KMS-11 (cell line): ENCODE data around the gene PDZRN4.

ENCODE experiments used
- H2AFZ ChIP-seq: fragments of 200-600 bp; sonication (generic); 2 replicates; pipeline ENCODE4 v1.6.1; 2016; ENCODE audit warnings: antibody characterized with exemption, mixed run types, low read depth
- H3K27ac ChIP-seq: fragments of 200-600 bp; sonication (generic); 2 replicates; pipeline ENCODE4 v1.6.1; 2016; ENCODE audit warnings: mild to moderate bottlenecking, mixed run types
- H3K27me3 ChIP-seq: fragments of 200-600 bp; sonication (generic); 2 replicates; pipeline ENCODE4 v1.6.1; 2017; ENCODE audit warnings: mild to moderate bottlenecking, low read depth, mixed run types, moderate library complexity; ENCODE audit not compliant: insufficient read depth
- H3K36me3 ChIP-seq: fragments of 200-600 bp; sonication (generic); 2 replicates; pipeline ENCODE4 v1.6.1; 2017; ENCODE audit warnings: mild to moderate bottlenecking, mixed run types; ENCODE audit not compliant: insufficient read depth
- H3K4me1 ChIP-seq: fragments of 200-600 bp; sonication (generic); 2 replicates; pipeline ENCODE4 v1.6.1; 2016; ENCODE audit warnings: mild to moderate bottlenecking, low read depth, mixed run types; ENCODE audit not compliant: poor library complexity, severe bottlenecking
- H3K4me2 ChIP-seq: fragments of 200-600 bp; sonication (generic); 2 replicates; pipeline ENCODE4 v1.7.0; 2016; ENCODE audit warnings: mild to moderate bottlenecking, mixed run types
- H3K4me3 ChIP-seq: fragments of 200-600 bp; sonication (generic); IDR thresholded peaks from 2 replicates; pipeline ENCODE4 v1.6.1; 2017; ENCODE audit warnings: low read depth, low read length, mixed read lengths; ENCODE audit not compliant: insufficient read depth
- H3K79me2 ChIP-seq: fragments of 200-600 bp; sonication (generic); 2 replicates; pipeline ENCODE4 v1.6.1; 2016; ENCODE audit warnings: low read depth, mixed run types; ENCODE audit not compliant: insufficient read depth
- H3K9ac ChIP-seq: fragments of 200-600 bp; sonication (generic); 2 replicates; pipeline ENCODE4 v1.6.1; 2016; ENCODE audit warnings: mild to moderate bottlenecking, mixed run types
- H4K20me1 ChIP-seq: fragments of 200-600 bp; sonication (generic); 2 replicates; pipeline ENCODE4 v1.6.1; 2016; ENCODE audit warnings: mild to moderate bottlenecking, mixed run types; ENCODE audit not compliant: insufficient read depth
- TF ChIP-seq, protein P1 (sequence below): fragments of 200-600 bp; sonication (generic); conservative IDR thresholded peaks from 2 replicates; pipeline ENCODE4 v1.6.1; 2017; ENCODE audit warnings: low read depth, mild to moderate bottlenecking, antibody characterized with exemption, low read length, moderate library complexity, mixed read lengths

Gene PDZRN4

DNA sequence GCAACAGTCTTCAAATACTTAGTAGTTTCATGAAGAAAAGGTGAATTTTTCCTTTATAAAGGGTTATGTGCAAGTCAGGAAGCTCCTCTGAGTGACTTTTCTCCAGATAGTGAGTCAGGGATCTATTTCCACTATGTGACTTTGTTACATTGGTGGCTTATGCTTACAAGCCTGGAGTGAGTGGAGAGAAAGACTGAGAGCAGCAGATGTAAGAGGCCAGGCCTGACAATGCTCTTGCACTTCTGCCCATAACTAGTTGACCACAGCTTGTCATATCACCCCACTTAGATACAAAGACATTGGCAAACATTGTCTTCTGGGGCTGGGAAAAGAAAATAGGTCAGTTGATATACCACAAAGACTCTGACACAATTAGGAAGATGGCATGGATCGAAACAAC lies 236.5 kb downstream of the PDZRN4 start:
- Histone ChIP-seq H3K4me2 (no peak overlapping the region), H2AFZ (no peak overlapping the region), H3K9ac (no peak overlapping the region), H3K27me3 (no peaks in the 10 kb centered on the region), H3K27ac (no peak overlapping the region), H4K20me1 (no peaks in the 10 kb centered on the region), H3K79me2 (no peaks in the 10 kb centered on the region), H3K4me1 (no peaks in the 10 kb centered on the region), H3K4me3 (no peak overlapping the region), H3K36me3 (no peaks in the 10 kb centered on the region)
- TF ChIP-seq, protein P1, sequence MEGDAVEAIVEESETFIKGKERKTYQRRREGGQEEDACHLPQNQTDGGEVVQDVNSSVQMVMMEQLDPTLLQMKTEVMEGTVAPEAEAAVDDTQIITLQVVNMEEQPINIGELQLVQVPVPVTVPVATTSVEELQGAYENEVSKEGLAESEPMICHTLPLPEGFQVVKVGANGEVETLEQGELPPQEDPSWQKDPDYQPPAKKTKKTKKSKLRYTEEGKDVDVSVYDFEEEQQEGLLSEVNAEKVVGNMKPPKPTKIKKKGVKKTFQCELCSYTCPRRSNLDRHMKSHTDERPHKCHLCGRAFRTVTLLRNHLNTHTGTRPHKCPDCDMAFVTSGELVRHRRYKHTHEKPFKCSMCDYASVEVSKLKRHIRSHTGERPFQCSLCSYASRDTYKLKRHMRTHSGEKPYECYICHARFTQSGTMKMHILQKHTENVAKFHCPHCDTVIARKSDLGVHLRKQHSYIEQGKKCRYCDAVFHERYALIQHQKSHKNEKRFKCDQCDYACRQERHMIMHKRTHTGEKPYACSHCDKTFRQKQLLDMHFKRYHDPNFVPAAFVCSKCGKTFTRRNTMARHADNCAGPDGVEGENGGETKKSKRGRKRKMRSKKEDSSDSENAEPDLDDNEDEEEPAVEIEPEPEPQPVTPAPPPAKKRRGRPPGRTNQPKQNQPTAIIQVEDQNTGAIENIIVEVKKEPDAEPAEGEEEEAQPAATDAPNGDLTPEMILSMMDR = no peak

- Histone ChIP-seq H3K4me2 (no peak overlapping the region), H4K20me1 (no peaks in the 10 kb centered on the region)
These were observed 245.3 kb downstream of the PDZRN4 start for GRCh38 chr12:41433460-41433859.

GRCh38 chr12:41436076-41436475 lies 248.0 kb downstream of the PDZRN4 start:
- Histone ChIP-seq H3K4me1 (no peaks in the 10 kb centered on the region), H3K9ac (no peak overlapping the region), H3K79me2 (no peaks in the 10 kb centered on the region), H4K20me1 (no peaks in the 10 kb centered on the region), H3K4me3 (no peak overlapping the region), H3K27me3 (no peaks in the 10 kb centered on the region), H2AFZ (no peak overlapping the region), H3K36me3 (no peaks in the 10 kb centered on the region), H3K27ac (no peak overlapping the region), H3K4me2 (no peak overlapping the region)
- TF ChIP-seq, protein P1 = no peak

More at GRCh38 chr12:41433460-41433859, 245.3 kb downstream of the PDZRN4 start:
- H3K36me3 ChIP-seq = no peaks in the 10 kb centered on the region
- no peak overlapping the region for H3K9ac ChIP-seq
- no peak overlapping the region for H3K27ac ChIP-seq
- no peak overlapping the region for H3K4me3 ChIP-seq
- no peaks in the 10 kb centered on the region for H3K4me1 ChIP-seq
- TF ChIP-seq, protein P1 = no peak
- no peak overlapping the region for H2AFZ ChIP-seq
- no peaks in the 10 kb centered on the region for H3K79me2 ChIP-seq
- no peaks in the 10 kb centered on the region for H3K27me3 ChIP-seq

GRCh38 chr12:41437563-41437962 lies 249.4 kb downstream of the PDZRN4 start:
- no peaks in the 10 kb centered on the region for H3K36me3 ChIP-seq
- no peaks in the 10 kb centered on the region for H3K79me2 ChIP-seq
- H3K4me2 ChIP-seq = no peak overlapping the region
- no peak overlapping the region for H3K9ac ChIP-seq
- no peak overlapping the region for H2AFZ ChIP-seq
- no peaks in the 10 kb centered on the region for H4K20me1 ChIP-seq
- TF ChIP-seq, protein P1 = no peak
- no peak overlapping the region for H3K4me3 ChIP-seq
- no peaks in the 10 kb centered on the region for H3K4me1 ChIP-seq
- no peaks in the 10 kb centered on the region for H3K27me3 ChIP-seq
- H3K27ac ChIP-seq = no peak overlapping the region
